GM23338 (cell line): ENCODE results near the gene S100A8. TPM values are rescaled to one million over a fixed set of nuclear protein-coding genes. Genes with fewer than 3 reads are reported as not detected.

Source experiments
- ATAC-seq: fragments of 200-7000 bp; cut with Tn5 transposase; 3 replicates; pipeline ENCODE4 v1.9.1; 2020
- DNase-seq: peaks from one replicate; pipeline ENCODE4 v3.0.0-alpha.2; 2015; ENCODE audit warnings: low spot score
- H2AFZ ChIP-seq: fragments of 200-600 bp; sonication (generic); 2 replicates; pipeline ENCODE4 v1.8.0; 2016; ENCODE audit warnings: antibody characterized with exemption, mild to moderate bottlenecking, moderate library complexity
- H3F3A ChIP-seq: fragments of 200-600 bp; sonication (generic); replicated peaks from 2 replicates; pipeline ENCODE4 v1.8.0; 2017; ENCODE audit warnings: antibody characterized with exemption, mixed run types, low read depth
- H3K27ac ChIP-seq: fragments of 200-600 bp; sonication (generic); 2 replicates; pipeline ENCODE4 v1.6.1; 2016; ENCODE audit warnings: low read depth
- H3K27me3 ChIP-seq: fragments of 200-600 bp; sonication (generic); 2 replicates; pipeline ENCODE4 v1.8.0; 2016; ENCODE audit warnings: mild to moderate bottlenecking, mixed run types, moderate library complexity; ENCODE audit not compliant: insufficient read depth
- H3K36me3 ChIP-seq: fragments of 200-600 bp; sonication (generic); 2 replicates; pipeline ENCODE4 v1.8.0; 2016; ENCODE audit warnings: mild to moderate bottlenecking; ENCODE audit not compliant: insufficient read depth
- H3K4me1 ChIP-seq: fragments of 200-600 bp; sonication (generic); 2 replicates; pipeline ENCODE4 v1.8.0; 2016; ENCODE audit warnings: mild to moderate bottlenecking, moderate library complexity; ENCODE audit not compliant: insufficient read depth
- H3K4me2 ChIP-seq: fragments of 200-600 bp; sonication (generic); 2 replicates; pipeline ENCODE4 v1.7.1; 2017; ENCODE audit warnings: mixed run types
- H3K4me3 ChIP-seq: fragments of 200-600 bp; sonication (generic); 2 replicates; pipeline ENCODE4 v1.6.1; 2016; ENCODE audit warnings: mixed run types
- H3K79me2 ChIP-seq: fragments of 200-600 bp; sonication (generic); replicated peaks from 2 replicates; pipeline ENCODE4 v1.8.0; 2017; ENCODE audit warnings: mild to moderate bottlenecking; ENCODE audit not compliant: insufficient read depth
- H3K9me2 ChIP-seq: fragments of 200-600 bp; sonication (generic); 2 replicates; pipeline ENCODE4 v1.8.0; 2017; ENCODE audit not compliant: insufficient read depth
- H4K20me1 ChIP-seq: fragments of 200-600 bp; sonication (generic); replicated peaks from 2 replicates; pipeline ENCODE4 v1.8.0; 2017; ENCODE audit warnings: mild to moderate bottlenecking; ENCODE audit not compliant: insufficient read depth
- H3K27ac Mint-ChIP-seq: 2 replicates; pipeline ENCODE4 v1.8.0; 2020; ENCODE audit warnings: inconsistent platforms, mild to moderate bottlenecking, moderate library complexity, mixed read lengths
- H3K27me3 Mint-ChIP-seq: 3 replicates; pipeline ENCODE4 v1.8.0; 2022; ENCODE audit warnings: low read depth, mild to moderate bottlenecking, moderate library complexity, mixed read lengths, inconsistent platforms; ENCODE audit not compliant: insufficient read depth, poor library complexity
- H3K36me3 Mint-ChIP-seq: 3 replicates; pipeline ENCODE4 v1.8.0; 2021; ENCODE audit warnings: low read depth, mild to moderate bottlenecking, inconsistent platforms, moderate library complexity, mixed read lengths
- H3K4me1 Mint-ChIP-seq: 3 replicates; pipeline ENCODE4 v1.8.0; 2020; ENCODE audit warnings: mild to moderate bottlenecking, inconsistent platforms, mixed read lengths
- H3K4me3 Mint-ChIP-seq: 3 replicates; pipeline ENCODE4 v1.8.0; 2021; ENCODE audit warnings: moderate library complexity, mild to moderate bottlenecking, inconsistent platforms, mixed read lengths
- H3K9me3 Mint-ChIP-seq: 3 replicates; pipeline ENCODE4 v1.8.0; 2020; ENCODE audit warnings: moderate library complexity, mild to moderate bottlenecking, inconsistent platforms, mixed read lengths
- CREB1 ChIP-seq: fragments of 250-450 bp; sonication (Bioruptor Pico); IDR thresholded peaks from 2 replicates; pipeline ENCODE4 v1.5.0; 2020; ENCODE audit warnings: low read depth, mild to moderate bottlenecking, moderate library complexity
- EZH2phosphoT487 ChIP-seq: fragments of 200-600 bp; sonication (generic); IDR thresholded peaks from one replicate; pipeline ENCODE4 v1.8.1; 2018; ENCODE audit warnings: antibody characterized with exemption; ENCODE audit not compliant: unreplicated experiment
- POLR2AphosphoS5 ChIP-seq: IDR thresholded peaks from 2 replicates; pipeline ENCODE4 v1.6.1; 2016; ENCODE audit warnings: antibody characterized with exemption, low read depth
- ZNF114 ChIP-seq: fragments of 250-450 bp; sonication (Bioruptor Pico); IDR thresholded peaks from 2 replicates; pipeline ENCODE4 v1.5.0; 2020; ENCODE audit warnings: mild to moderate bottlenecking, moderate library complexity
- ZNF331 ChIP-seq: fragments of 250-450 bp; sonication (Bioruptor Pico); IDR thresholded peaks from 2 replicates; pipeline ENCODE4 v1.5.0; 2020; ENCODE audit warnings: low read depth, mild to moderate bottlenecking, moderate library complexity
- ZNF462 ChIP-seq: fragments of 250-450 bp; sonication (Bioruptor Pico); IDR thresholded peaks from 2 replicates; pipeline ENCODE4 v1.5.0; 2020; ENCODE audit warnings: mild to moderate bottlenecking, moderate library complexity
- polyA plus RNA-seq: library from polyadenylated mRNA; unstranded; fragments of >200 nt; fragmentation: Nextera tagmentation; extraction: Ambion mirVana; gene quantifications from 2 replicates; pipeline ENCODE4 v1.2.1, GENCODE V29; 2016
- total RNA-seq: library from RNA; depleted of rRNA; stranded (reverse); fragments of >200 nt; shearing (Covaris generic); gene quantifications from 2 replicates; pipeline ENCODE4 v1.2.3, GENCODE V29; 2014
- TF ChIP-seq, protein P1 (sequence below), 2 experiments: fragments of 200-600 bp in 1 of 2; sonication (generic) in 1 of 2; conservative IDR thresholded peaks; 2 replicates each; pipeline versions ENCODE4 v1.5.1 to v1.6.1; 2016 to 2017; ENCODE audit warnings: antibody characterized with exemption in 2 of 2, low read depth in 2 of 2, mild to moderate bottlenecking in 2 of 2, moderate library complexity in 1 of 2
- TF ChIP-seq, protein P2 (sequence below): IDR thresholded peaks from 2 replicates; pipeline ENCODE4 v1.6.1; 2016; ENCODE audit warnings: antibody characterized with exemption
- TF ChIP-seq, protein P3 (sequence below): IDR thresholded peaks from one replicate; pipeline ENCODE4 v1.6.1; 2018; ENCODE audit warnings: antibody characterized with exemption; ENCODE audit not compliant: unreplicated experiment

Gene S100A8
- total and polyA plus RNA-seq, 2 experiments from 2014 or later: not detected

DNA sequence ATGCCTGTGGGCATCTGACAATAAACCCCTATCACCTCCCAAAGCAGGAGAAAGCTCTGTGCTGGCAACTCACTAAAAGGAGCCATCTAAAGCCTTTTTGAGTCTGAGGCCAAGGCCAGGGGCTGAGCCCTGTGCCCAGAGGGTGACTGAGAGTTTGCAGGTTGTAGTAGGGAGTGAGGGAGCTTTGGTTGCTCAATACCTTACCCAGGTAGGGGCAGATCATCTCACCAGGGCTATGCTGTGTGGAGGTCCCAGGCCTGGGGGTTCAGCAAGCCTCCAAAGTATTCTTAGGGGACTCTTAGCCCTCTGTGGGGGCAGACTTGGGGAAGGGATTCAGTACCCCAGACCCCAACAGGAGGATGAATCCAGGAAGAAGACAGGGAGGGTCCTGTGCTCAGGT is 48.4 kb upstream of the S100A8 start:
- no peaks in the 10 kb centered on the region for H4K20me1 ChIP-seq
- no peaks in the 10 kb centered on the region for H3K79me2 ChIP-seq
- H3K36me3 Mint-ChIP-seq: no peaks in the 10 kb centered on the region
- DNase-seq (no peak), ATAC-seq (no peak)
- no peaks in the 10 kb centered on the region for H3K4me1 ChIP-seq
- H3K27me3 ChIP-seq: no peaks in the 10 kb centered on the region
- TF ChIP-seq CREB1 (CRISPR knock-in tag) (no peak), ZNF114 (CRISPR knock-in tag) (no peak), EZH2phosphoT487 (no peak), POLR2AphosphoS5 (no peak)
- TF ChIP-seq, protein P1, sequence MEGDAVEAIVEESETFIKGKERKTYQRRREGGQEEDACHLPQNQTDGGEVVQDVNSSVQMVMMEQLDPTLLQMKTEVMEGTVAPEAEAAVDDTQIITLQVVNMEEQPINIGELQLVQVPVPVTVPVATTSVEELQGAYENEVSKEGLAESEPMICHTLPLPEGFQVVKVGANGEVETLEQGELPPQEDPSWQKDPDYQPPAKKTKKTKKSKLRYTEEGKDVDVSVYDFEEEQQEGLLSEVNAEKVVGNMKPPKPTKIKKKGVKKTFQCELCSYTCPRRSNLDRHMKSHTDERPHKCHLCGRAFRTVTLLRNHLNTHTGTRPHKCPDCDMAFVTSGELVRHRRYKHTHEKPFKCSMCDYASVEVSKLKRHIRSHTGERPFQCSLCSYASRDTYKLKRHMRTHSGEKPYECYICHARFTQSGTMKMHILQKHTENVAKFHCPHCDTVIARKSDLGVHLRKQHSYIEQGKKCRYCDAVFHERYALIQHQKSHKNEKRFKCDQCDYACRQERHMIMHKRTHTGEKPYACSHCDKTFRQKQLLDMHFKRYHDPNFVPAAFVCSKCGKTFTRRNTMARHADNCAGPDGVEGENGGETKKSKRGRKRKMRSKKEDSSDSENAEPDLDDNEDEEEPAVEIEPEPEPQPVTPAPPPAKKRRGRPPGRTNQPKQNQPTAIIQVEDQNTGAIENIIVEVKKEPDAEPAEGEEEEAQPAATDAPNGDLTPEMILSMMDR (conservative IDR thresholded peaks at IDR 0.05; ENCODE audit: low read depth in 2 of 2): no peak
- TF ChIP-seq, protein P2, sequence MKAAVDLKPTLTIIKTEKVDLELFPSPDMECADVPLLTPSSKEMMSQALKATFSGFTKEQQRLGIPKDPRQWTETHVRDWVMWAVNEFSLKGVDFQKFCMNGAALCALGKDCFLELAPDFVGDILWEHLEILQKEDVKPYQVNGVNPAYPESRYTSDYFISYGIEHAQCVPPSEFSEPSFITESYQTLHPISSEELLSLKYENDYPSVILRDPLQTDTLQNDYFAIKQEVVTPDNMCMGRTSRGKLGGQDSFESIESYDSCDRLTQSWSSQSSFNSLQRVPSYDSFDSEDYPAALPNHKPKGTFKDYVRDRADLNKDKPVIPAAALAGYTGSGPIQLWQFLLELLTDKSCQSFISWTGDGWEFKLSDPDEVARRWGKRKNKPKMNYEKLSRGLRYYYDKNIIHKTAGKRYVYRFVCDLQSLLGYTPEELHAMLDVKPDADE: no peak
- TF ChIP-seq, protein P3, sequence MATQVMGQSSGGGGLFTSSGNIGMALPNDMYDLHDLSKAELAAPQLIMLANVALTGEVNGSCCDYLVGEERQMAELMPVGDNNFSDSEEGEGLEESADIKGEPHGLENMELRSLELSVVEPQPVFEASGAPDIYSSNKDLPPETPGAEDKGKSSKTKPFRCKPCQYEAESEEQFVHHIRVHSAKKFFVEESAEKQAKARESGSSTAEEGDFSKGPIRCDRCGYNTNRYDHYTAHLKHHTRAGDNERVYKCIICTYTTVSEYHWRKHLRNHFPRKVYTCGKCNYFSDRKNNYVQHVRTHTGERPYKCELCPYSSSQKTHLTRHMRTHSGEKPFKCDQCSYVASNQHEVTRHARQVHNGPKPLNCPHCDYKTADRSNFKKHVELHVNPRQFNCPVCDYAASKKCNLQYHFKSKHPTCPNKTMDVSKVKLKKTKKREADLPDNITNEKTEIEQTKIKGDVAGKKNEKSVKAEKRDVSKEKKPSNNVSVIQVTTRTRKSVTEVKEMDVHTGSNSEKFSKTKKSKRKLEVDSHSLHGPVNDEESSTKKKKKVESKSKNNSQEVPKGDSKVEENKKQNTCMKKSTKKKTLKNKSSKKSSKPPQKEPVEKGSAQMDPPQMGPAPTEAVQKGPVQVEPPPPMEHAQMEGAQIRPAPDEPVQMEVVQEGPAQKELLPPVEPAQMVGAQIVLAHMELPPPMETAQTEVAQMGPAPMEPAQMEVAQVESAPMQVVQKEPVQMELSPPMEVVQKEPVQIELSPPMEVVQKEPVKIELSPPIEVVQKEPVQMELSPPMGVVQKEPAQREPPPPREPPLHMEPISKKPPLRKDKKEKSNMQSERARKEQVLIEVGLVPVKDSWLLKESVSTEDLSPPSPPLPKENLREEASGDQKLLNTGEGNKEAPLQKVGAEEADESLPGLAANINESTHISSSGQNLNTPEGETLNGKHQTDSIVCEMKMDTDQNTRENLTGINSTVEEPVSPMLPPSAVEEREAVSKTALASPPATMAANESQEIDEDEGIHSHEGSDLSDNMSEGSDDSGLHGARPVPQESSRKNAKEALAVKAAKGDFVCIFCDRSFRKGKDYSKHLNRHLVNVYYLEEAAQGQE: no peak
- H3K27ac ChIP-seq: no peak overlapping the region
- no peak overlapping the region for H3K4me3 ChIP-seq
- H2AFZ ChIP-seq: no peak overlapping the region
- H3K4me1 Mint-ChIP-seq: no peaks in the 10 kb centered on the region; the same call in 2 of the 3 replicates
- no peak overlapping the region for H3K4me2 ChIP-seq
- no peak overlapping the region for H3K27ac Mint-ChIP-seq
- H3K36me3 ChIP-seq: no peaks in the 10 kb centered on the region
- H3K4me3 Mint-ChIP-seq: no peak overlapping the region
- H3K9me2 ChIP-seq: no peaks in the 10 kb centered on the region
- H3K27me3 Mint-ChIP-seq: peaks cover 6% of the 10 kb centered on the region
- H3K9me3 Mint-ChIP-seq: peaks cover 4% of the 10 kb centered on the region
- no peaks in the 10 kb centered on the region for H3F3A ChIP-seq

DNA sequence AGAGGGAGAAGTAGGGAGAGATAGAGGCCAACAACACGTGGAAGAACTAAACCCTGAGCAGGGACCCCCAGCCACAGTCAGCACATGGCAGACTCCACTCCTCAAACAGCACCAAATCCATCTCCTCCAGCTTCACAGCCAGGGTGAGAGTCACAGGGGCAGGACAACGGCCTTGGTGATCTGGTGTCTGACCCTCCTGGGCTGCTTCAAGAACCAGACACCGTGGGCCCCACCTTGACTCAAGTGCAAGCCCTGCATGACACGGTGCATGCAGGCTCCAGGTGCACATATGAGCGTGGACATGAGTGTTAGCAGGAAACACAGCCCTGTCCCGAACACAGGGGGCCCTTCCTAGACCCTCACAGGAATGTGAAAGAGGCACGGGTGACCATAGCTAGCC is 47.7 kb upstream of the S100A8 start:
- no peaks in the 10 kb centered on the region for H3K27me3 ChIP-seq
- no peak for DNase-seq
- no peak for ATAC-seq
- Mint-ChIP-seq H3K4me3 (no peak overlapping the region), H3K27ac (no peak overlapping the region), H3K27me3 (peaks cover 6% of the 10 kb centered on the region), H3K36me3 (no peaks in the 10 kb centered on the region), H3K9me3 (peaks cover 4% of the 10 kb centered on the region), H3K4me1 (no peaks in the 10 kb centered on the region; the same call in 2 of the 3 replicates)
- H3K4me3 ChIP-seq: no peak overlapping the region
- H3F3A ChIP-seq: no peaks in the 10 kb centered on the region
- no peak overlapping the region for H2AFZ ChIP-seq
- TF ChIP-seq ZNF331 (CRISPR knock-in tag) (no peak), EZH2phosphoT487 (no peak), ZNF462 (CRISPR knock-in tag) (no peak), ZNF114 (CRISPR knock-in tag) (no peak)
- H3K4me2 ChIP-seq: no peak overlapping the region
- H4K20me1 ChIP-seq: no peaks in the 10 kb centered on the region
- H3K79me2 ChIP-seq: no peaks in the 10 kb centered on the region
- no peaks in the 10 kb centered on the region for H3K9me2 ChIP-seq
- H3K4me1 ChIP-seq: no peaks in the 10 kb centered on the region
- no peak overlapping the region for H3K27ac ChIP-seq
- no peaks in the 10 kb centered on the region for H3K36me3 ChIP-seq
